ENCODE results near the gene MEF2A. TPM values are rescaled to one million over a fixed set of nuclear protein-coding genes. Genes with fewer than 3 reads are reported as not detected.
"Not testable (repeated sequence)": the region's sequence is repeated elsewhere in the genome, so short reads cannot be mapped to it uniquely, and the experiment has no call there.

The MEF2A gene
- total RNA-seq, 4 donors from 2014 or later = 71.9 to 126 (median 103) TPM

DNA sequence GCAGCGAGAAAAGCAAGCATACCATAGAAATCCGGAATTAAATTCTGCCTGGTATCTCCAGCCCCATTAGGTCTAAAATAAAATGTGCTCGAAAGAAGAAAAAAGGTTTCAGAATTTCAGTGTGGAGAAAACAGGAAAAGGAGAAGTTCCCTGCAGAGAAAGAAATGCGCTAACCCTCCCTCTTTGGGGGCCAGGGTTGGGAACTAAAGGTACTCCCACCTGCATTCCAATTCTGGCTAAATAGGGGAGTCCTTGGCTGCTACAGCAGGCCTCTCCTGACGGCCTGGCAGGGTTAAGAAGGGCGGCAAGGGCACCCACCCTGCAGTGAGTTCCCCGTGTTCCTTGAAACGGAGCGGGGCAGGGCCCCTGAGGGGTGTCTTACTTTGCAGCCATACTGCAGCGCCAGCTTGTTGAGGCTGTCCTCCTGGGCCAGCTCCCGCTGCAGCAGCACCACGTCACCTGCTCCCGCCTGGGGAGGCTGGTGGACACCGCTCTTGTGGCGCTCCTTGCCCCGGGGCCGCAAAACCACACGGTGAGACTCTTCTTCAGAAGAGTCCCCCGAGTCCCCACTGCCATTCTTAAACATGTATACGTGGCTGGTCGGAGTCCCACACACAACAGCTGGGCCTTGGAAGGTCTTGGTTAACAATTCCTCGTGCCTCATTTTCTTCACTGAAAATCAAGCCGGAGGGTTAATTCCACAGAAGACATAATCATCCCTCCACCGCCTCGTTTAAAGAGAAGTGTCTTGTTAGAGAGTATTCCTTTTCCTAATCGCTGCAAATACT is 165.7 kb downstream of the MEF2A start:
- peak in 1 of 2 donors; percentile 85 for DNase-seq (ENCODE audit: low spot score in 2 of 2)
- no peak overlapping the region for H3K4me3 ChIP-seq (ENCODE audit: low read depth, poor library complexity, severe bottlenecking)
- 53 to 64% methylated on average over 26 of the region's 26 CpGs for WGBS, 2 donors
- no peak for TF ChIP-seq POLR2A (IDR thresholded peaks at IDR 0.05)
- no peak for TF ChIP-seq CTCF (IDR thresholded peaks at IDR 0.05)
- intact Hi-C loops (cut with DNase I; ENCODE audit: low total_unique reads) = no loop called here

DNA sequence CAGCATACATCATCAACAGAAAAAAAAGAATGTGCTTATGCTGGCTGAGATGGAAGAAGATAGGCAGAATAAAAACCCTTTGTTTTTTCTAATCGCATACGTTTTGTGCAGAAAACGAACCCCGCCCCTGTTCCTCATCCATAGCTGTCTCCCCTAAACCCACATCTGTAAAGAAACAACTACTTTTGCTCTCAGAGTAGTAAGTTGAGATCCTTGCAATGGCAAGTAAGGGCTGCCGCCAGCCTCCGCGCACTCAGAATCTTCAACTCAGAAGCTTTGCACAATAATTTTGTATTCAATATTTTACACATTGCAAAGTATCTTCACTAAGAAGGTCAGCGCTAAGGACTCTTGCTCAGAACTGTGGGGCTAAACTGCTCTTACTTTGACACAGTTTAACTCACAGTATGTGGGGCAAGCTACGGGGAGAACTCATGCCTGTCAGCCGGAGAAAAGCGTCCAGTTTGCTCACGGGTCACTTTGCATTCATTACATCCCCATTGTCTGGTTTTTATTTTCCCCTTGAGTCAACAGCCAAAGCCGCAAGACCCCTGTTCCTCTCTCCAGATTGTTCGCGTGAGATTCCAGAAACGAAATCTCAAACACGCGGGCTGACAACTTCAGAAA is 166.5 kb downstream of the MEF2A start:
- H3K4me3 ChIP-seq (ENCODE audit: low read depth, poor library complexity, severe bottlenecking) = peak overlapping the region; percentile 74
- intact Hi-C loops (cut with DNase I; ENCODE audit: low total_unique reads) = no loop called here
- TF ChIP-seq CTCF (IDR thresholded peaks at IDR 0.05) (no peak), POLR2A (IDR thresholded peaks at IDR 0.05) (no peak)
- WGBS, 2 donors = 9 to 15% methylated on average over 18 of the region's 18 CpGs
- no peak for DNase-seq (ENCODE audit: low spot score in 2 of 2)

DNA sequence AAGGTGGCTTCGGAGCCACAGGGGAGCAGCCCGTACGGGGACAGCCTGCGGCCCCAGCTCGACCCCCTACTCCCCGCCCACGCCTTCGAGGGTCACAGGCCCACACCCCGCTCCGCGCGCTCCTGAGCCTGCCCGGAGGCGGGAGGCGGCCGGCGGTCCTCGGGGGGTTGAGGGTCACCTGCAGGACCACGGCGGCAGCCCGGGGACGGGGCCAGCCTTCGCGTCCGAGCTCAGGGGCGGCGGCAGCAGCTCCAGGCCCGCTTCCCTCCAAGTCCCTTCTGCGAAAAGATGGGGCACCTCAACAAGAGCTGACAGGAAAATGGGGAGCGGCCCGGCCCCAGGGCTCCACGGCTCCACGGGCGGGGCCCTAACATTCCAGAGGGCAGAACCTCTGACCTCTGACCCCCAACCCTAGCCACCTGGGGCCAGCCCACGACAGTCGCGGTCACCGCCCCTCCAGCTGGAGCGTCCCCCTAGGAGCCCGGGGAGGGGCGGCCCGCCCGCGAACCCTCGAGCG is 167.0 kb downstream of the MEF2A start:
- TF ChIP-seq CTCF (IDR thresholded peaks at IDR 0.05) (no peak), POLR2A (IDR thresholded peaks at IDR 0.05) (no peak)
- peak; percentile 50 to 93 for DNase-seq (ENCODE audit: low spot score in 2 of 2)
- intact Hi-C loops (cut with DNase I; ENCODE audit: low total_unique reads) = no loop called here
- WGBS, 2 donors = 0 to 2% methylated on average over 21 to 38 of the region's 46 CpGs
- H3K4me3 ChIP-seq (ENCODE audit: low read depth, poor library complexity, severe bottlenecking) = peak overlapping the region; percentile 74

GRCh38 chr15:99733268-99734039 is 167.7 kb downstream of the MEF2A start, which contains the start of gene LYSMD4:
Gene LYSMD4, minus strand, starts transcription at chr15:99733437. Its CDS starts 1,438 bp downstream, at chr15:99731999.
- WGBS, 2 donors = 14 to 40% methylated on average over 13 to 30 of the region's 69 CpGs
- intact Hi-C loops (cut with DNase I; ENCODE audit: low total_unique reads) = no loop called here
- peak; percentile 97 to 100 for DNase-seq (ENCODE audit: low spot score in 2 of 2)
- peak within 1 kb of the TSS; percentile 74 for H3K4me3 ChIP-seq (ENCODE audit: low read depth, poor library complexity, severe bottlenecking)
- TF ChIP-seq POLR2A (IDR thresholded peaks at IDR 0.05) = no peak
- TF ChIP-seq CTCF (IDR thresholded peaks at IDR 0.05) = no peak

DNA sequence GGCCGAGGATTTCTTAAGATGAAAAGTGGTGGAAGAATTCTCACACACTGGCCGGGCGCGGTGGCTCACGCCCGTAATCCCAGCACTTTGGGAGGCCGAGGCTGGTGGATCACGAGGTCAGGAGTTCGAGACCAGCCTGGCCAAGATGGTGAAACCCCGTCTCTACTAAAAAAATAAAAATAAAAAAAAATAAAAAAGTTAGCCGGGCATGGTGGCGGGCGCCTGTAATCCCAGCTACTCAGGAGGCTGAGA is 168.2 kb downstream of the MEF2A start:
- peak in 1 of 2 donors; percentile 84 for DNase-seq (ENCODE audit: low spot score in 2 of 2)
- intact Hi-C loops (cut with DNase I; ENCODE audit: low total_unique reads); H3K4me3 ChIP-seq (ENCODE audit: low read depth, poor library complexity, severe bottlenecking): not testable (repeated sequence)
- WGBS, 2 donors = 84 to 89% methylated on average over 13 of the region's 13 CpGs

- WGBS, 2 donors = 76 to 90% methylated on average over 1 of the region's 1 CpG
- no peak overlapping the region for H3K4me3 ChIP-seq (ENCODE audit: low read depth, poor library complexity, severe bottlenecking)
- intact Hi-C loops (cut with DNase I; ENCODE audit: low total_unique reads) = no loop called here
- no peak for DNase-seq (ENCODE audit: low spot score in 2 of 2)
- TF ChIP-seq CTCF (IDR thresholded peaks at IDR 0.05) (no peak), POLR2A (IDR thresholded peaks at IDR 0.05) (no peak)
Measured at GRCh38 chr15:99734575-99734974, 168.8 kb downstream of the MEF2A start.

Data from lower leg skin (tissue), 4 donors.